Glomerular visceral epithelial cell (primary cell): ENCODE measurements around the gene CFAP100.

Source experiments
- DNase-seq: peaks from one replicate; pipeline ENCODE4 v3.0.0-alpha.2; 2016; ENCODE audit errors: extremely low spot score

CFAP100 gene

DNA sequence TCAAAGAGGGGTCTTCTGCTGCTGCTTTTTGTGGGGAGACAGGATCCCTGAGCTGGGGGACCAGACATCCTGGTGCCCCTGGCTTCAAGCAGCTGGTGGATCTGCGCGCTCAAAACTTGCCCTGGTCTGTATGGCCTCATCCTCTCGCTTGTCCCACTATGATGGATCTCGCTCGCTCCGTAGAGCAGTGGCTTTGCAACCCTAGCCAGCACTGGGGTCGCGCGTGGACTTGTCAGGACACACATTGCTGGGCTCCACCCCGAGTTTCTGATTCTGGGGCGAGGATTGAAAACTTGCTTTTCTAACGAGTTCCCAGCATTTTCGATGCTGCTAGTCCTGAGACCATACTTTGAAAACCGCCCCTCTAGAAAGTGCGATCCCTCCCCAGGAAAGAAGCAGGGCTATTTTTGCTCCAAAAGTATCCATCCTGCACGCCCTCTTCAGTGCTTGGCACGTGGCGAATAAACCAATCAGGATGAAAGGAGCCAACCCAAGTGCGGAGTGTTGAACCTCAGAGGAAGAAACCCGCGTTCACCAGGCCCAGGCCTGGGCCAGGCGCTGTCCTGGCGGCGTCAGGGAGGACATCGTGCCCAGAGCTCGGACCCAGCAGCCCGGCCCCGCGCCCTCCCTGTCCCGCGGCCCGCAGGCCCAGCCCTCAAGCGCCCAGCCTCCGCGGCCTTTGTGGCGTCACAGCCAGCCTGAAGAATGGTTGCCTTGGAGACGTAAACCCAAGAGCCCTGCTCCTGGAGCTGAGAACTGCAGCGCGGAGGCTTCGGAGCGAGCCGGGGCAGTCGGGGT is at the start of gene CFAP100:
CFAP100 (plus strand) TSS at position 731 of the 798 bp plus-strand sequence. CDS start 1,092 bp downstream, outside the sequence.
- no peak for DNase-seq

GRCh38 chr3:126345231-126345630 is 49.5 kb upstream of the CFAP100 start:
- no peak for DNase-seq

- no peak for DNase-seq
Observed at GRCh38 chr3:126345641-126346460, 48.9 kb upstream of the CFAP100 start.

DNA sequence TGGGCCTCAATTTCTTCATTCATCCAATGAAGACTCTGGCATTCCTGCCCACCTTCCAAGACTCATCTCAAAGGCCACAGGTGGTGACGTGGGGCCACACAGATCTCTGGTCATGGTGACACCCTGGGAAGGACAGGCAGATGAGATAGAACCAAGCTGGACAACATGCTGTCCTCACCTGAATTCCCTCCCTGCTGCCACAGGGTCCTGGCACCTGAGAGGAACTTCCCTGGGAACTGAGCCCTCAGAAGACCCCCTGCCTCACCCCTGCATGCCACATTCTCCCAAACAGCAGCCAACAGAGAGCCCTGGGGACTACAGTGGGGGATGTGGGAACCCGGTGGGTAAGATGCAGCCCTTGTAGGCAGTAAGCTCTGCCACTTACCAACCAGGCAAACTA is 48.2 kb upstream of the CFAP100 start:
- DNase-seq = no peak

DNA sequence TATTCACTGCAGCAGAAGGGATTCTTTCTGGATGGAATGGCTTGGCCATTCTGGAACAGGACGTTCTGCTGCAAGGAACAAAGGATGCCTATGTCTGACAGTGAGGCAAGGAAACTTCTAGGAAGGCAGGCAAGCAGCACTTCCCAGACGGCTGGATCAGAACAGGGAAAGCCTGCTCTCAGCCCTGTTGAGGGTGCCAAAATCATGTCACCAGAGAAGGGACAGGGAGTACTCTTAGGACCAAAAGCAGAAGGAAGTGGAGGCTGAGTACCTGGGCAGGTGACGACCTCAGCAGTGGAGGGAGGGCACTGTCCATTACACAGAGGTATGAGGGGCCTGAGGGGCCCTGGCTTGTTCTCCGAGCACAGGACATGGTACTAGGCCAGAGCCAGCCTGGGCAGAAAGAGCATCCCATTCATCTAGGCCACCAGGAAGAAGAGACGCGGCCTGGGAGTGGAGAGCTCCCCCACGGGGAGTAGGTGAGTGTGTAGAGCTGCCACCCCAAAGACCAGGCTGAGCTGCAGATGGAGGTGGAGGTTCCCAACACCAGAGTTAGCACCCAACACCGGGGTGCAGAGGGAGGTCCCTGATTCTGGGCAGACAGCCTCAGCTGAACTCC is 47.1 kb upstream of the CFAP100 start:
- no peak for DNase-seq

DNA sequence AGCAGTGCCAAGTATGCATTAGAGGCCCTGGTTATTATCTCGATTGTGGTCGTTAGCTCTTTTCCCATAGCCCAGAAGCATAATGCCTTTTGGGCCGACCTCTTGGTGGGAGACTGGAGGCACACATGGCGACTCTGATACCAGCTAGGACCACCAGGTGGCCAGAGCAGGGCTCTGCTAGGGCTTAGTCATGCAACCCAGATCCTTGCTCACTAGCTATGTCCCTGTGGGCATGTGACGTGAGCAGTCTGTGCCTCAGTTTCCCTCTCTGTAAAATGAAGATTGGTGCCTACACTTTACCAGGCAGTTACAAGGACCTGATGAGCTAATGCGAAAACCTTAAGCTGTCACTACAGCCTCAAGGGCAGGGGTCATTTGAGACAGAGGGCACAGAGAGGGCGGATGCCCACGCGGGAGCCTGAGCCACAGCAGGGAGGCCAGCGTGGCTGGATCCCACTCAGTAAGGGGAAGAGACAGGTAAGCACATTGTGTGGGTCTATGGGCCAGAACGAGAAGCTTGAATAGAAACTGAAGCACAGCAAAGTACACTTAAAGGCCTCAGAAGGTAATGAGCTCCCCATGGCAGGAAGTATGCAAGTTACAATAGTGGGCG is 46.3 kb upstream of the CFAP100 start:
- no peak for DNase-seq

GRCh38 chr3:126349071-126349470 is 45.6 kb upstream of the CFAP100 start:
- DNase-seq = no peak

GRCh38 chr3:126349611-126350501 is 44.9 kb upstream of the CFAP100 start:
- no peak for DNase-seq

GRCh38 chr3:126350502-126351085 is 44.1 kb upstream of the CFAP100 start:
- no peak for DNase-seq

DNA sequence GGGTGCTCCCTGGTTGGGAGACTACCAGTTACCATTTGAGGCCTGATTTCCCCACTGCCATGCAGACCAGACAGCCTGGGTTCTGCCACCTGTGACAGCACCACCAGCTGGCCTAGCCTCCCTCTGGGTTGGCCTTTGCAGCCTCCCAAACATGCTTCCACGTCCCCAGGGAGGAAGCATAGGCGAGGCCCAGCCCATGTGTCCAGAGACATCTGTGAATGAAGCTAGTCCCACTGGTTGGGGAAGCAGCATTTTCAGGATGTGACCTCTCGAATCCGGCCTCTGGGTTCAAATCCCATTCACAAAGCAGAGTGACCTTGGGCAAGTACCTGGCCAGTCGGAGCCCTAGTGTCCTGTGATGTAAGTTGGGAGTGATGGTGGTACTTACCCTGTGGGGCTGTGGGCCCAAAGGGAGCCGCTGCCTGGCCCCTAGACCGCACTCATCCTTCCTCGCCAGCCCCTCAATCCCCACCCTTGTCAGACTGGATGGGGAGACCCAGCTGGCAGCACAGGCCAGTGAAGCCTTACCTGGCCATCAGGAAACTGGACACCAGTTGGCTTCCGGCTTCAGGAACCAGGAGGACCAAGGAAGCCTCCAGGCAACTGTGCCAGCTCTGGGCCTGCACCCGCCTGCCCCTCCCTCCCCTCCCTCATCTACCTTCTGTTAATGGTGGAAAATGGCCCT is 43.5 kb upstream of the CFAP100 start:
- no peak for DNase-seq

- DNase-seq = no peak
Observed at GRCh38 chr3:126351771-126352475, 42.8 kb upstream of the CFAP100 start.

DNA sequence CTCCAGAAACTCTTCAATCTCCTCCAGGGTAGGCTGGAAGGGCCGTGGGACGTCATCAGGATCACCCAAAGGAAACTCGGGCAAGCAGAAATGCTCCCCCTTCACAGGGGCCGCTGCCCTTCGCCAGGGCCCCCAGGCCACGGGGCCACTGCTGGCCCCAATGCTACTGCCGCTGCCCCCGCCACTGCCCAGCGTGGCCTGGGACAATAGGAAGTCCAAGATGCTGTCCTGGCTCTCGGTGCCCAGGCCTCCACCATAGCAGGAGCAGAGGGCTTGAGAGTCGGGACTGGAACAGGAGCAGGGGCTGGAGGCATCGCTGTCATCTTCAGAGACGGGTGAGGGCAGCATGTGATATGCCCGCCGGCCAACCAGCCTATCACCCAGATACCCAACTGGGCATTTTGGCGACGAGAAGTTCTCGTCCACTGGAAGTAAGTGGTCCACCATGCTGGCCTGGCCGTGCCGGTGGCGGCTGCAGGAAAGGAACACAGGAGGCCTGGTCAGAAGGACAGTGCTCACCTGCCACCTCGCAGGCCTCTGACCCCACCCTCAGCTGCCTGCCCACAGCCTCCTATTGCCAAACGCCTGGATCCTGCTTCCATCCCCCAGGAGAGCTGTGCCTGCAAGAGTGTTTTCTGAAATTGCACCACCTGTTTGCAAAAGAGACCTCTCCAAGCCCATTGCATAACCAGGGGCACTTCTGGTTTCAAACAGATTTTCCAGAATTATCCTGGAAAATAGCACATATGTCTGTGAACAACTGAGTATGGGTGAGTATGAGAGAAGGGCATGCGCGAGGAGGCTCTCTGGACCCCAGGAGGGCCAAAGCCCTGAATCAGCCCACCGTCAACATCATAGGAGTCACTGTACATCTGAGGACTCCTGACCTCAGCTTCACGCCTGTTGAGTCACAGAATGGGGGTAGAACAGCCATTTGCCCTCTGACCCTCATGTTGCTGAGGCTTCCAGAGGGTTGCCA is 41.9 kb upstream of the CFAP100 start:
- no peak for DNase-seq

- no peak for DNase-seq
Observed at GRCh38 chr3:126353694-126354321, 40.9 kb upstream of the CFAP100 start.

GRCh38 chr3:126354776-126355175 is 39.9 kb upstream of the CFAP100 start:
- no peak for DNase-seq

- no peak for DNase-seq
Observed at GRCh38 chr3:126355251-126355650, 39.5 kb upstream of the CFAP100 start.

GRCh38 chr3:126355777-126356372 is 38.8 kb upstream of the CFAP100 start:
- DNase-seq = no peak
